K562 treated with DMSO at 1 percent for 24 hours (cell line): Measurements from ENCODE around the gene LEAP2. TPM values are rescaled to one million over a fixed set of nuclear protein-coding genes. Genes with fewer than 3 reads are reported as not detected.

Source experiments
- total RNA-seq: library from RNA; unstranded; fragments of 300-600 nt; gene quantifications from 2 replicates; pipeline ENCODE4 v1.2.3, GENCODE V29; 2022; ENCODE audit warnings: low read depth; ENCODE audit not compliant: insufficient read depth

Gene LEAP2
- total RNA-seq, result 2.6 and 3.6 TPM in 2 replicates

DNA sequence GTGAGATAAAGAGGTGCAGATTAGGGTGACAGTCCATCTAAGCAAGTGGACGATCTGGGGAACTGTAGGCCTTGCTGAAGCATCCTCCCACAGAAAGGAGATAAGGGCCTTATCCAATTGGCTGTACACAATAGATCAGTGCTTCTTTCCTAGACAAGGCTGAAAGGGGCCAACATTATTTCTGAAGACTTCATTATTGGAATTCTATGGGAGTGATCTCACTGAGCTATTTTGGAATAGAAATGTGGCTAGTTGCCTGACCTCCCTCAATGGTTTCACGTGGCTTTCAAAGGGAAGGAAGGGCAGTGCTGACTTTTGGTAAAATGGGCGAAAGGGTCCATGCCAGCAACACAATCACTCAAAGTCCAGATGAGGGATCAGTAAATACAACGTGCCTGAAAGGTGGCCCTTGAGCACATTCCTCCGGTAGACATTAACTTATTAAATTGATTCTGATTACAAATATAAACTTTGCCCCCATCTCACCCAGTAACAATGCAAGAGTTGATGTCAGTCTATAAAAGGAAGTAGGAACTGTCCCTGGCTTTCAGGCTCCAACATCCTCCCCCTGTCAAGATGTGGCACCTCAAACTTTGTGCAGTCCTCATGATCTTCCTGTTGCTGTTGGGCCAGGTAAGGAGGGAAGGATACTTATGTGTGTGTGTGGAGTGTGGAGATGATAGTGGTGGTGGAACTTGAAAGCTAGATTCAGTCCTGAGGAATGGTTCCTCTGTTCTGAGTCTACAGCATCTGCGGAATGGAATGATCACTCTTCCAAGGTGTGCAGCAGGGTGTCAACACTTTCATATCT is at the start of gene LEAP2:
Gene LEAP2 (plus strand): TSS at position 550 of the 811 bp plus-strand sequence. CDS start 27 bp downstream, at position 577.

DNA sequence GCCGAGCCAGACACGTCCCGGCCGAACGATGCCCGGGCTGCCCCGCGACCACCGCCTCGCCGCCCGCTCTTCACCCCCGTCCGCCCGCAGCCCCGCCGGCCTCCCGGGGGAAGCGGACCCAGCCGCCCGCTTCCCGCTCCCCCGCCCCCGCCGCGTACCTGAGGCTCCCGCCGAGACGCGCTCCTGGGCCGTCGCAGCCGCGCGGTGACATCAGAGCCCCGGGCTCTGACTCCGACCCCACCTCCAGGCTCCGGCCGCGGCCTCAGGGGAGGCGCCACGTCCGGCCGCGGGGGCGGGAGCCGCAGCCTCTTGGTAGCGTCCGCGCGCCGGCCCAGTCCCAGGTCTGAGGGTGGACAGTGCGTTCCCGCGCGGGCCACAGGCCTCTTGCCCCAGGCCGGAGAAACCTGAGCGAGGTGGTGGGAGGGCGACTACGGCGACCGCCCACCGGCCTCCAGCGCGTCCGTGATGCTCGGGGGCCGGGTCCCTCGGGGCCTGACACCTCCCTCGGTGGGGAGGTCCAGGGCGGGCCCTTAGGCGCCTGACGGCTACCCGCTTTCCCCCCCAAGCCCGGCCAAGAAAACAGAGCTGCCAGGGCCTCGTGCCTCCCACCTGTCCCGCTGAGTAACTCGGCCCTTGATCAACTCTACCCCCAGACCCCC is 42.9 kb upstream of the LEAP2 start, which contains the start of gene SHROOM1:
Gene SHROOM1 (minus strand): TSS at position 212 of the 659 bp plus-strand sequence. CDS start 4,507 bp downstream, outside the sequence.

DNA sequence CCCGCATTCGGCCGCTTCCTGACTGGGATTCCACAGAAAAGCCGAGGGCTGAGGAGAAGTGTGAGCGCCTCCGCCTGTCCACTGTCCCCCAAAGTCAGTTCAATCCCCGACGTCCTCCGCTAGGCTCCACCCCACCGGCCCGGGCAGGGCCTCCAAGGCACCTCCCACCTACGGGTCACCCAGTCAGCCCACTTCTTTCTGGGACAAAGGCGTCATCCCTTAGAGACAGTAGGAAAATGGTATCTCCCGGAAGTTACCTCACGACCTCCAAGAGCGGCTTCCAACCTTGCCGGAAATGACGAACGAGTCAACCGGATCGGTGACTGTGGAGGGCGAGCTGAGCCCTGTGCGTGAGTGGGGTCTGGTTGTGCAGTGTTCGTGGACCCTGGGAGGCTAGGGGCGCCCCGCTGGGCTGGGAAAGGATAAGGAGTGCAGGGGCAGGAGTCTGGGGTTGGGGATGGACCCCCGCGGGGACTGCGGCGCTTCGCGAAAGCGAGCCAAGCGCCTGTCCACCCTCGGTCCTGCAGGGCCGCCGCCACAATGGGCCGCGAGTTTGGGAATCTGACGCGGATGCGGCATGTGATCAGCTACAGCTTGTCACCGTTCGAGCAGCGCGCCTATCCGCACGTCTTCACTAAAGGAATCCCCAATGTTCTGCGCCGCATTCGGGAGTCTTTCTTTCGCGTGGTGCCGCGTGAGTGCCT is 7.0 kb upstream of the LEAP2 start, which contains the start of the genes GDF9 and UQCRQ:
Gene GDF9 (minus strand): TSS at position 128 of the 704 bp plus-strand sequence. CDS start 1,936 bp downstream, outside the sequence.
Gene UQCRQ (plus strand): TSS at position 301 of the 704 bp plus-strand sequence. CDS start 240 bp downstream, at position 541.

Other genes with a start within 250 kb of the LEAP2 start
- not detected in 2 replicates for gene IL13, start 215.5 kb upstream of the LEAP2 start, total RNA-seq
- gene IL4, start 199.7 kb upstream of the LEAP2 start, total RNA-seq, result not detected in 2 replicates
- 4.4 and 4.8 TPM in 2 replicates for gene KIF3A, start 136.1 kb upstream of the LEAP2 start, total RNA-seq
- 7.9 and 9.2 TPM in 2 replicates for gene CCNI2, start 126.2 kb upstream of the LEAP2 start, total RNA-seq
- gene SEPTIN8, start 96.4 kb upstream of the LEAP2 start, total RNA-seq, result 71.4 and 77.1 TPM in 2 replicates
- gene SOWAHA, start 60.4 kb upstream of the LEAP2 start, total RNA-seq, result not detected in 2 replicates
- gene SHROOM1, start 43.0 kb upstream of the LEAP2 start, total RNA-seq, result 37.1 and 45.0 TPM in 2 replicates
- gene GDF9, start 7.2 kb upstream of the LEAP2 start, total RNA-seq, result 0.22 TPM in 1 of 2 replicates, not detected in the other
- 226 and 254 TPM in 2 replicates for gene UQCRQ, start 7.0 kb upstream of the LEAP2 start, total RNA-seq
- 12.3 and 16.6 TPM in 2 replicates for gene AFF4, start 90.0 kb downstream of the LEAP2 start, total RNA-seq
- 29.1 and 35.0 TPM in 2 replicates for gene ZCCHC10, start 152.9 kb downstream of the LEAP2 start, total RNA-seq
- 63.5 and 71.7 TPM in 2 replicates for gene HSPA4, start 178.3 kb downstream of the LEAP2 start, total RNA-seq